Subcutaneous adipose tissue (tissue), 4 donors: ENCODE results near the gene MINDY4. TPM values are rescaled to one million over a fixed set of nuclear protein-coding genes. Genes with fewer than 3 reads are reported as not detected.

Source experiments
- total RNA-seq, 4 donors: library from RNA; depleted of rRNA; stranded (reverse); fragments of >200 nt; gene quantifications; one replicate each; pipeline ENCODE4 v1.1.0, GENCODE V29; 2016
- TF ChIP-seq, protein P1 (sequence below): fragments of 450-650 bp; IDR thresholded peaks from one replicate; pipeline ENCODE4 v1.5.1; 2016; ENCODE audit warnings: low read depth, mild to moderate bottlenecking, control low read depth, antibody characterized with exemption, moderate library complexity

Gene MINDY4
- total RNA-seq, 4 donors from 2014 or later = 3.7 to 8.5 (median 7.4) TPM

DNA sequence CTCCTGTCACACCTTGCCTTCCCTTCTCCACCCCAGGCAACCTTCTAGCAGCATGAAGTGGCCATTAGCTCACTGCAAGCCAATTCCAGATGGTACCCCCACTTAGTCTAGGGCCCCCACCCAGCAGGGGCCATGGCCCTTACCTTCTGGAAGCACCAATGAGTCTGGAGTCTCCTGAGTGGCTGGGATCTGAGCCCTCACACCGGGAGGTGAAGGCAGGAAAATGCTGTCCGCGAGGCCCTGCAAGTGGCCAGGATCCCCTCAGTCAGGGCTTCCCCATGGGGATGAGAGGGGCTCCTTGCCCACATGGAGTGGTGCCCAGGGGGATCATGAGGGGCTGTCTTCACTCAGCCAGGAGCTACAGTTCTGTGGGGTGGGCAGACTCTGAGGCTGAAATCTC is 145.0 kb downstream of the MINDY4 start:
- TF ChIP-seq, protein P1, sequence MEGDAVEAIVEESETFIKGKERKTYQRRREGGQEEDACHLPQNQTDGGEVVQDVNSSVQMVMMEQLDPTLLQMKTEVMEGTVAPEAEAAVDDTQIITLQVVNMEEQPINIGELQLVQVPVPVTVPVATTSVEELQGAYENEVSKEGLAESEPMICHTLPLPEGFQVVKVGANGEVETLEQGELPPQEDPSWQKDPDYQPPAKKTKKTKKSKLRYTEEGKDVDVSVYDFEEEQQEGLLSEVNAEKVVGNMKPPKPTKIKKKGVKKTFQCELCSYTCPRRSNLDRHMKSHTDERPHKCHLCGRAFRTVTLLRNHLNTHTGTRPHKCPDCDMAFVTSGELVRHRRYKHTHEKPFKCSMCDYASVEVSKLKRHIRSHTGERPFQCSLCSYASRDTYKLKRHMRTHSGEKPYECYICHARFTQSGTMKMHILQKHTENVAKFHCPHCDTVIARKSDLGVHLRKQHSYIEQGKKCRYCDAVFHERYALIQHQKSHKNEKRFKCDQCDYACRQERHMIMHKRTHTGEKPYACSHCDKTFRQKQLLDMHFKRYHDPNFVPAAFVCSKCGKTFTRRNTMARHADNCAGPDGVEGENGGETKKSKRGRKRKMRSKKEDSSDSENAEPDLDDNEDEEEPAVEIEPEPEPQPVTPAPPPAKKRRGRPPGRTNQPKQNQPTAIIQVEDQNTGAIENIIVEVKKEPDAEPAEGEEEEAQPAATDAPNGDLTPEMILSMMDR = no peak

DNA sequence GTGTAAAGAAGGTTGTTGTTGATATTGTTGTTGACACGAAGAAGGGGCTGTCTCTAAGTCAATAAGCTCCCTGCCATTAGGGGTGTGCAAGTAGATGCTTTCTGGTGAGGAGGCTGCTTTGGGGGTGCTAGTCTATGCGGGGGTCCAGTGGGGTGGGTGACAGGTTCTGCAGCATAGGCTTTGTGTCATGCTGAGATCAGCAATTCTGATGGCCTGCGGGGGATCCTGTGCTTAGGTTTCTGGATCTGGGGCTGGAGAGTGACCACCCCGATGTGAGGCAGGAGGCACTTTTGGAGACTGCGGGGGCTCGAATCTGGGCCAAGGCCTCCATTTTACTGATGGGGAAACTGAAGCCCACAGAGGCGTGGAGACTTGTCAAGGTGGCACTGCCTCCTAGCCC is 145.6 kb downstream of the MINDY4 start:
- TF ChIP-seq, protein P1 = no peak

DNA sequence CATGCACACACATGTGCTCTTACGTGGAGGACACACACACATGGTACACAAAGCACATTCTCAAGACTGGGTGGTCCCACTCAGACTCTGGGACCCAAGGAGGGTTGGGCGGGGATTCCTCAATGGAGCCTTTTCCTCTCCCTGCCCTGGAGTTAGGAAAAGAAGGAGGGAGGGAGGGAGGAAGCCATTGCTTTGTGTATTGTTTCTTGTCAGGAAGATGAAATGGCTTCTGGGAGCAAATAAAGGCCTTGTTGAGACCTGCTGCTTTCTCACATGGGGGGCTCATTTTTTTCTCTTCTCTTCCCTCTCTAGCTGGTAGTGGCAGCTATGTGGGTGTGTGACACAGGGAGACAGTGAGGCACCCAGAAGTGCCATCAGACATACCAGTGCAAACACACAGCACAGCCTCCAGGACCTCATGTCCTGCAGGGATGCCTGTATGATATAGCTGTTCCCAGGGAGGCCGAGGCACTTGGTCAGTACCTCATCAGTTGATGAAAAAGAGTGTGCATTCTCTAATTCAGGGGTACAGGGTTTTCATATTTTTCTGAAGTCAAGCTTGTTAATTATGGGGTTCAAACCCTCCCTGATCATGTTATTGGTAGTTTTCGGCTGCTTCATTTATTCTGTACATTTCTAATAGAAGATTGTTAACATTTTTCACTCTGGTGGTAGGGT is 146.1 kb downstream of the MINDY4 start:
- TF ChIP-seq, protein P1 = no peak

DNA sequence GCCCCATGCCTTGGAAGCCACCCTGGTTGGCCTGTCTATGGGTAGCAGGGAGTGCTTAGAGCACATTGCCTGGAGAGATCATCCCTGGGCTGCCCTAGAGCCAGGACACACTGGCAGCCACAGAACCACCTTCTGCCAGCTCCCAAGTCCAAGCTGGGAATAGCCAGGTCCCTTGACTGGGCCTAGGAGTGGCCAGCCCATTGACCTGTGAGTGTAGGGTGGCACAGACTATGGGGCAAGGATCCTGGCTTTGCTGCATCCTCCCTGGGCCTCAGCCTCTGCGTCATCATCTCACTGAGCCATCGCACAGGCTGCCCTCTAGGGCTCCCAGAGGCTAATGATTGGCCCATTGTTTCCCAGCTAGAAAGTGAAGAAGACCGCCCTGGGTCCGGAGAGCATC is 147.5 kb downstream of the MINDY4 start:
- TF ChIP-seq, protein P1 = no peak

DNA sequence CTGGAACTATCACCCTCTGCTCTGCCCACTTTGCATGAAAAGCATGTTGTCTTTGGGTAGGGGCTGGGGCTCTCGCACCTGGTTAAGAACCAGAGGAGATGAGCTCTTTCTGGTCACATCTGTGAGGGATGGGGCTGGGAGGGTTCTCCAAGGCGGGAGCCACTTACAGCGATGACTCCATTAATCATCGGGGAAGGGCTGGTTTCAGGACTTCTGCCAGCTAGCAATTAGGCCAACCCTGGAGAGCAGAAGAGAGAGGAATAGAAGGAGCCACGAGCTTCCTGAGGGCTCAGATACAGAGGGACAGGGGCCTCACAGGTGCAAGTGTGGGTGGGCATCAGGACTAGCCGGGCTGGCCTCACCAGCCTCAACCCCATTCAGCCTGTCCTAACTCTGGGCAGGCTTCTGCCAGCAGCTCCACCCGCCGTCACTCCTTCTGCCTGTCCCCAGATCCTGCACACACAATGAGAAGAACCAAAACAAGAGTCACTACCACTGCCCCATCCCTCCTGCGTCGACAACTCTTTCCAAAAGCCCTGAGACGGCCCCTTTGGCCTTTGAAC is 148.9 kb downstream of the MINDY4 start:
- TF ChIP-seq, protein P1 = no peak

DNA sequence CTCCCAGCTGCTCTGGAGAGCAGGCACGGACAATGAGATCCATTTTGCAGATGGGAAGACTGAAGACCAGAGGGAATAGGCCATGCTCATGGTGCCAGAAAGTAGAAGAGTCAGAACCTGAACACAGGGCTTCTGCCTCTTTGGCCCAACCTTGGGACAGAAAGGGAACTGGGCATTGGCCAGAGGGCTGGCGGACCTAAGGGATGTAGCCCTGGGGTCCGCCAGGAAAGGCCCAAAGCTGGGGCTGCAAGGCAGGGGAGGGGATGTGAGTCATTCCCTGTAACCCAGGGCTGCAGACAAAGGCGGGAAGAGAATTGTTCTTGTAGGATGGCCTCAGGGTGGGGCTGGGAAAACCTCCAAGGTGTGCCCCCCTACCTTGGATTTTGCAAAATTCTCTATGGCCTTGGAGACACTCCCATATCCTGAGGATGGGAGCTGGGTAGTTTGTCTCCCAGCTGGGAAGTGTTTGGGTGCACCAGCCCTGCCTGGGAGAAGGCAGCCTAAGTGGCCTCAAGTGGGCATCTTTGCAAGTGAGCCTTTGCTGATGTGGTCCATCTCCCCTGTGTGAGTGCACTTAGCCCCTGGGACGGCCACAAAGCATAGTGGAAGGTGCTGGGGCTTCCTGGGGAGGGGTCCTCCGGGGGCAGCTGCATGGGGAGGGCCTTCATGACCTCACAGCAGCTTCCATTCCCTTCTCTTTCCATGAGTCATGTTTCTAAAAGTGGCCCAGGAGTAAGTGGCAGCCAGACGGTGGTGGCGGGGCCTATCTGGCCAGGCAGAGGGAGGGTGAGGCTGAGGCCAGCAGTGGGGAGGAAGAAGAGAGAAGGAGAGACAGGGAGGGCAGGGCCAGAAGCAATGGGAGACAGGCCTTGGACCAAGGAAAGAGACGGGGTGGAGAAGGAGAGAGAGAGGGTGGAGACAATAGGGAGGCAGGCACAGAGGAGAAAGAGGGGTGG is 149.6 kb downstream of the MINDY4 start:
- TF ChIP-seq, protein P1 = no peak
